PFSK-1 (cell line): ENCODE results near the gene NFAM1.

ENCODE experiments used
- FOXP2 ChIP-seq: optimal IDR thresholded peaks from 2 replicates; pipeline ENCODE3; 2011; ENCODE audit warnings: borderline replicate concordance, control low read depth, inconsistent platforms; ENCODE audit not compliant: insufficient read depth; ENCODE audit errors: extremely low read length, extremely low read depth
- POLR2AphosphoS5 ChIP-seq: IDR thresholded peaks from 2 replicates; pipeline ENCODE4 v1.6.1; 2012; ENCODE audit warnings: low read depth, mild to moderate bottlenecking, control low read depth, low read length, moderate library complexity
- SIN3A ChIP-seq: IDR thresholded peaks from 2 replicates; pipeline ENCODE4 v1.6.1; 2012; ENCODE audit warnings: mild to moderate bottlenecking, low read length, moderate library complexity, borderline replicate concordance; ENCODE audit not compliant: insufficient read depth
- TAF1 ChIP-seq: IDR thresholded peaks from 2 replicates; pipeline ENCODE4 v1.6.1; 2012; ENCODE audit warnings: low read length, control low read depth, borderline replicate concordance; ENCODE audit not compliant: insufficient read depth
- TF ChIP-seq, protein P1 (sequence below), 2 experiments: IDR thresholded peaks; 2 replicates each; pipeline versions ENCODE4 v1.6.1 to v1.8.0; 2011 to 2012; ENCODE audit warnings: low read depth in 2 of 2, low read length in 2 of 2, control low read depth in 1 of 2, inconsistent platforms in 1 of 2, mild to moderate bottlenecking in 1 of 2, moderate library complexity in 1 of 2; ENCODE audit not compliant: insufficient read depth in 1 of 2

The NFAM1 gene

DNA sequence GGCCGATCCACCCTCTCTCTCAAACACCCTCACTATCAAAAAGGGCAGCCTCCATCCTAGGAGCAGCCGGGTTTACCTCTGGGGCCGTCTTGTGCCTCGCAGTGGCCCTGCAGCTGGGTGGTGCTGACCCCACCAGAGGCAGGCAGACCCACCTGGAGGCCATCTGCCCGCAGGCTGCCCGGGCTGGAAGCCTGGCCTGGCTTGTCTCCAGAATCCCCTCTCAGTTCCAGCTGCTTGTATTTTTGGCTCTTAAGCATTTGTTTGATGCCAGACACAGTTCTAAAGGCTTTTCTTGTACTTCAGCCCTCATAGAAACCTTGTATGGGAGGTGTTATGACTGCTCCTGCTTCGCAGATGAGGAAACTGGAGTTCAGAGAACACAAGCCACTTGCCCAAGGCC lies 4.2 kb upstream of the NFAM1 start:
- TF ChIP-seq TAF1 (no peak), POLR2AphosphoS5 (no peak), SIN3A (no peak), FOXP2 (no peak)
- TF ChIP-seq, protein P1, sequence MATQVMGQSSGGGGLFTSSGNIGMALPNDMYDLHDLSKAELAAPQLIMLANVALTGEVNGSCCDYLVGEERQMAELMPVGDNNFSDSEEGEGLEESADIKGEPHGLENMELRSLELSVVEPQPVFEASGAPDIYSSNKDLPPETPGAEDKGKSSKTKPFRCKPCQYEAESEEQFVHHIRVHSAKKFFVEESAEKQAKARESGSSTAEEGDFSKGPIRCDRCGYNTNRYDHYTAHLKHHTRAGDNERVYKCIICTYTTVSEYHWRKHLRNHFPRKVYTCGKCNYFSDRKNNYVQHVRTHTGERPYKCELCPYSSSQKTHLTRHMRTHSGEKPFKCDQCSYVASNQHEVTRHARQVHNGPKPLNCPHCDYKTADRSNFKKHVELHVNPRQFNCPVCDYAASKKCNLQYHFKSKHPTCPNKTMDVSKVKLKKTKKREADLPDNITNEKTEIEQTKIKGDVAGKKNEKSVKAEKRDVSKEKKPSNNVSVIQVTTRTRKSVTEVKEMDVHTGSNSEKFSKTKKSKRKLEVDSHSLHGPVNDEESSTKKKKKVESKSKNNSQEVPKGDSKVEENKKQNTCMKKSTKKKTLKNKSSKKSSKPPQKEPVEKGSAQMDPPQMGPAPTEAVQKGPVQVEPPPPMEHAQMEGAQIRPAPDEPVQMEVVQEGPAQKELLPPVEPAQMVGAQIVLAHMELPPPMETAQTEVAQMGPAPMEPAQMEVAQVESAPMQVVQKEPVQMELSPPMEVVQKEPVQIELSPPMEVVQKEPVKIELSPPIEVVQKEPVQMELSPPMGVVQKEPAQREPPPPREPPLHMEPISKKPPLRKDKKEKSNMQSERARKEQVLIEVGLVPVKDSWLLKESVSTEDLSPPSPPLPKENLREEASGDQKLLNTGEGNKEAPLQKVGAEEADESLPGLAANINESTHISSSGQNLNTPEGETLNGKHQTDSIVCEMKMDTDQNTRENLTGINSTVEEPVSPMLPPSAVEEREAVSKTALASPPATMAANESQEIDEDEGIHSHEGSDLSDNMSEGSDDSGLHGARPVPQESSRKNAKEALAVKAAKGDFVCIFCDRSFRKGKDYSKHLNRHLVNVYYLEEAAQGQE (IDR thresholded peaks at IDR 0.05; ENCODE audit: insufficient read depth in 1 of 2, low read depth in 2 of 2, low read length in 2 of 2), result no peak

DNA sequence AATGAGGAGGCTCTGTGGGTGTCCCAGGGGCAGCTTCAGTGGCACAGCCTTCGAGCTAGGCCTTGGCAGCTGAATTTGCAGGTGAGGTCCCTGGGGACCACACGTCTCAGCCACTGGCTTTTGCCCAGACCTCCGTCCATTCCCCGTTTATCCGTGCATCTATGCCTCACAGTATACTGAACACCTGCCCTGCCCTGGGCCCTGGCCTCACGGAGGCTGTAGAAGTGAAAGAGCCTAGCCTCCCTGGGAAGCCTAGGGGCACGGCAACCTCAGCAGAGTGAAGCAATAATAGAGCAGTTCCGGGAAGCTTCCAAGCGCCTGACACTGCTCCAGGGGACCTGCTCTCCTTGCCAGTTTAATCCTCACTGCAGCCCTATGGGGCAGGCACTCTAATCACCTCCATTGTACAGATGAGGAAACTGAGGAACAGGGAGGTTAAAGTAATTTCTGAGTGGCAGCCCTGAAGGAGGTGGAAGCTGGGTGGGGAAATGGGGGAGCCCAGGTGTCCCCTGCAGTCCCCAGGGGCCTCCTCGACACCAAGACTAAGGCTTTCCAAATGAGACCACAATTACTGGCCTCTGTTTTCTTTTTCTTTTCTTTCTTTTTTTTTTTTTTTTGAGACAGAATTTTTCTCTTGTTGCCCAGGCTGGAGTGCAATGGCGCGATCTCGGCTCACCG lies 2.7 kb upstream of the NFAM1 start:
- TF ChIP-seq FOXP2 (no peak), TAF1 (no peak), POLR2AphosphoS5 (no peak), SIN3A (no peak)
- TF ChIP-seq, protein P1 (IDR thresholded peaks at IDR 0.05; ENCODE audit: insufficient read depth in 1 of 2, low read depth in 2 of 2, low read length in 2 of 2), result no peak

DNA sequence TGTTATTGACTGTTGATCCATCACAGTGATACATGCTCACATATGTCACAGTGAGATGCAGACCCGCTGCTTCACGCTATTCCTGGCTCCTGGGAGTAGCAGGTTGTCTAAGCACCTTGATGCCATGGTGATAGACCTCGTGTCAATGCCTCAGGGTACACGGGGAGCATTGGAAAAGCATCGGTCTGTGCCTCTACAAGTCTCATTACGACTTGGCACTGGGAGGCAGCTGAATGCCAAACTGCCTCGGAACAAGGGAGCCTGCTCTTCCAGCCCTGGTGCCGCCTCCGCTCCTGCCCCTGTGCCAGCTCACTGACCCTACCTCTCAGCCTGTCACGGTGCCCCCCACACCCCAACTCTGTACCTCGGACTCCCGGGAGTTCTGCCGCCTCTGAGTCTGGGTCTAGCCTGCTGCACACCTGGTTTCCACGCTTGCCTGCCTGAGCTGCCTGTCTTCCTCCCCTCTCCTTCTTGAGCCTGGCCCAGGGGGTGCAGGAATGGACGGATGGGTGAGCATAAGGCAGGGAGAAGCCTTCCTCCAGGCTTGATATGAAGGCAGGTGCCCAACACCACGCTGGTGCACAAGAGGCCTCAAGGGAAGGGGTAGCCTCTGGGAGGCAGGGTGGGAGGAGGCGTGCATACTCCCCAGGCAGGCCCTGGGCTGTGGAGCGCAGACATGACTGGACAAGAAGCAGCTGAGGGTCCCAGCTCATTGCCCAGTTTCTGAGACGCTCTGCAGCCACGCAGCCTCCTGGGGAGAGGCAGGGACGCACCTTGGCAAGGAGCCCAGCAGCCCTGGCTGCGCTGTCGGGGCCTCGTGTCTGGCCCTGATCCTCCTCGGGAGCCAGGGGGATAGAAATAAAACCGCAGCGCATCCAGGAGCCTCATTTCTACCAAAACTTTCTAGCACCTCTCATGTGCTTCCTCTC lies 1.8 kb upstream of the NFAM1 start:
- TF ChIP-seq SIN3A (no peak), FOXP2 (no peak), TAF1 (no peak), POLR2AphosphoS5 (no peak)
- TF ChIP-seq, protein P1 (IDR thresholded peaks at IDR 0.05; ENCODE audit: insufficient read depth in 1 of 2, low read depth in 2 of 2, low read length in 2 of 2), result no peak

DNA sequence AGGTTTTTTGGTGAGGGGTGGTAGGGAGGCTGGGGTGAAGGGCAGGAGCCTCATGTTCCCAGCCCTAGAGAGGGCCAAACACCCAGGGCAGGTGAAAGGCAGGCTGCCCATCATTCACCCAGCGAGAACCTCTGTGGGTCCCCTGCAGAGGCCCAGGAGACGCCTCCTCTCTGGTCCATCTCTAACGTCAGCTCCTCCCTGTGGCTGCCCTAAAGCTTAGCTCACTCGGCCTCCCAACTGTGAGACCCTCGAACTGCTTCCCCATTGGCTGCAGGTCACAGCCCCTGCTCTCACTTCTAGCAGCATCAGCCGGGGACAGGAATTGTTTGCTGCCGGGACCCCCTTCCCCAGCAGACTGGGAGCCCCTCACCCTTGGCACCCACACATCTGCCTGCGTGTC lies 615 bp upstream of the NFAM1 start:
- TF ChIP-seq, protein P1 (IDR thresholded peaks at IDR 0.05; ENCODE audit: insufficient read depth in 1 of 2, low read depth in 2 of 2, low read length in 2 of 2), result no peak
- TF ChIP-seq FOXP2 (no peak), TAF1 (no peak)
